NCI-H69 (cell line): ENCODE measurements around the gene XCL1.

Source experiments
- DNase-seq: peaks from one replicate; lab custom pipeline; 2025; lab: John Stamatoyannopoulos, UW

Gene XCL1

GRCh38 chr1:168605443-168605842 is 29.0 kb downstream of the XCL1 start:
- DNase-seq, result no peak

- no peak for DNase-seq
Observed at GRCh38 chr1:168606096-168606495, 29.7 kb downstream of the XCL1 start.

- DNase-seq, result no peak
Observed at GRCh38 chr1:168607872-168608428, 31.5 kb downstream of the XCL1 start.

GRCh38 chr1:168608796-168609715 is 32.7 kb downstream of the XCL1 start:
- DNase-seq, result peak; percentile 38

GRCh38 chr1:168609741-168610510 is 33.5 kb downstream of the XCL1 start:
- peak; percentile 38 for DNase-seq

- peak; percentile 59 for DNase-seq
Observed at GRCh38 chr1:168613038-168613451, 36.6 kb downstream of the XCL1 start.

- peak; percentile 86 for DNase-seq
Observed at GRCh38 chr1:168613691-168614231, 37.4 kb downstream of the XCL1 start.

GRCh38 chr1:168614235-168614634 is 37.8 kb downstream of the XCL1 start:
- DNase-seq, result peak; percentile 64

- no peak for DNase-seq
Observed at GRCh38 chr1:168615965-168616364, 39.6 kb downstream of the XCL1 start.

- DNase-seq, result no peak
Observed at GRCh38 chr1:168617974-168618750, 41.8 kb downstream of the XCL1 start.

- DNase-seq, result no peak
Observed at GRCh38 chr1:168618886-168619285, 42.5 kb downstream of the XCL1 start.

- no peak for DNase-seq
Observed at GRCh38 chr1:168621356-168621755, 45.0 kb downstream of the XCL1 start.

GRCh38 chr1:168623003-168623828 is 46.8 kb downstream of the XCL1 start:
- DNase-seq, result peak; percentile 70

- peak; percentile 7 for DNase-seq
Observed at GRCh38 chr1:168623831-168624230, 47.4 kb downstream of the XCL1 start.

- DNase-seq, result no peak
Observed at GRCh38 chr1:168626326-168626725, 49.9 kb downstream of the XCL1 start.

- no peak for DNase-seq
Observed at GRCh38 chr1:168627370-168627769, 51.0 kb downstream of the XCL1 start.

GRCh38 chr1:168628807-168629206 is 52.4 kb downstream of the XCL1 start:
- no peak for DNase-seq

GRCh38 chr1:168629466-168629865 is 53.1 kb downstream of the XCL1 start:
- DNase-seq, result no peak
